Mesodermal cell (in vitro differentiated cells): ENCODE measurements around the gene FNTB.
"Not testable (repeated sequence)": the region's sequence is repeated elsewhere in the genome, so short reads cannot be mapped to it uniquely, and the experiment has no call there.

ENCODE experiments used
- H3K27ac ChIP-seq: 2 replicates; pipeline ENCODE4 v1.7.0; 2013; ENCODE audit warnings: mild to moderate bottlenecking, low read depth, low read length, moderate library complexity; ENCODE audit not compliant: severe bottlenecking
- H3K36me3 ChIP-seq: 2 replicates; pipeline ENCODE4 v1.7.1; 2013; ENCODE audit warnings: mild to moderate bottlenecking, low read length, moderate library complexity; ENCODE audit not compliant: control insufficient read depth, insufficient read depth
- H3K4me1 ChIP-seq: one replicate; pipeline ENCODE4 v1.7.1; 2013; ENCODE audit warnings: mild to moderate bottlenecking, low read length; ENCODE audit not compliant: insufficient read depth, control insufficient read depth, poor library complexity, severe bottlenecking
- H3K4me3 ChIP-seq: 2 replicates; pipeline ENCODE4 v1.7.0; 2013; ENCODE audit warnings: low read length, control low read depth, mild to moderate bottlenecking; ENCODE audit not compliant: insufficient read depth, poor library complexity, severe bottlenecking; ENCODE audit errors: extremely low read depth
- H3K9me3 ChIP-seq: 2 replicates; pipeline ENCODE4 v1.7.1; 2013; ENCODE audit warnings: mild to moderate bottlenecking, low read length, moderate library complexity; ENCODE audit not compliant: control insufficient read depth
- WGBS, 2 experiments: methylation state at CpG; one replicate each; pipeline ENCODE4 v1.1.5; 2013; ENCODE audit warnings: missing lambda C conversion rate in 2 of 2; ENCODE audit not compliant: insufficient coverage in 2 of 2; 5-methylcytosine and 5-hydroxymethylcytosine counted together

Gene FNTB

DNA sequence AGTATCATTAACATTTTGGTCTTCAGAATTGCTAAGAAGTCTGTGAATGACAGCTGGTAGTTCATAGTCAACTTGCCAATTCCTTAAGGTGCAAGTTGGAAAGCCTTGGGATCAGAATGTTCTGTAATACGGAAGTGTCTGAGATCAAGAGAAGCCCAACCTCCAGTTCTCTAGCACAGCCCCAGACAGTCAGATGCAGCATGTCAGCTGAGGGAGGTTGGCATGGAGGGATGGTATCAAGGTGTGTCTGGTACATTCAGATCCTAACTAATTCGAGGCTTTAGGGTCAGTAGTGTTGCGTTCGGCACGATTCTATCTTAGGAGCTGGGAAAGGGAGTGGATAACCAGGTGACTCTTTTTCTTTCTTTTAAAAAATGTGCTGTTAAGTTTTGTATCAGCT is 38.3 kb downstream of the FNTB start:
- Histone ChIP-seq H3K36me3 (peaks cover 15% of the 10 kb centered on the region), H3K4me1 (no peaks in the 10 kb centered on the region), H3K4me3 (no peak overlapping the region), H3K27ac (no peak overlapping the region), H3K9me3 (no peaks in the 10 kb centered on the region)
- 95% methylated on average over 5 of the region's 5 CpGs for WGBS, 2 experiments

DNA sequence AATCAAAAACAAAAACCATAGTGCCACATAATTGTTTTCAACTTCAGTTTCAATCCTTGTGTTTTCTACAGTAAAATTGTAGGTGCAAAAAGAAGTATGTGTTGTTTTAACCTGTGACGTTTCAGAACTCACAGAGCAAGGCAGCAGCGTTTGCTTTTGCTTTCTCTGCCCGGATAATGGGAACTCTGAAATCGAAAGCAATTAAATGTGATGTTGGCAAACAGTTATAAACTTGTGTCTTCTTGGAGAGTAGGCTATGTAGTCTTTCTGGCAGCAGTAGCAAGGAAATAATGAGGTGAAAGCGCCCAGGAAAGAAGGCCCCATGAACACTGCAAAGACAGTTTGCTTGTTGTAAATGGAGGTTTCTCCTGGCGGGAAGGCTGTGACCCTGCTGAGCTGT is 39.1 kb downstream of the FNTB start:
- Histone ChIP-seq H3K36me3 (peaks cover 20% of the 10 kb centered on the region), H3K4me3 (no peak overlapping the region), H3K4me1 (no peaks in the 10 kb centered on the region), H3K9me3 (no peaks in the 10 kb centered on the region), H3K27ac (no peak overlapping the region)
- 95 to 96% methylated on average over 5 to 6 of the region's 6 CpGs for WGBS, 2 experiments

DNA sequence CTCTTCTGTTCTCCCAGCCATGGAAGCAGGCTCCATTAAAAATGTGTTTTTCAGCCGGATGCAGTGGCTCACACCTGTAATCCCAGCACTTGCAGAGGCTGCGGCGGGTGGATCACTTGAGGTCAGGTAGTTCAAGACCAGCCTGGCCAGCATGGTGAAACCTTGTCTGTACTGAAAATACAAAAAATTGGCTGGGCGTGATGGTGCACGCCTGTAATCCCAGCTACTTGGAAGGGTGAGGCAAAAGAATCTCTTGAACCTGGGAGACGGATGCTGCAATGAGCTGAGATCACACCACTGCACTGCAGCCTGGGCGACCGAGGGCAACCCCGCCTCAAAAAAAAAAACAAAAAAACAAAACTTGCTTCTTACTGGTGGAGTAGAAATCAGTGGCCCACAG is 39.8 kb downstream of the FNTB start:
- 88 to 90% methylated on average over 3 to 5 of the region's 9 CpGs for WGBS, 2 experiments
- no peaks in the 10 kb centered on the region for H3K4me1 ChIP-seq
- H3K27ac ChIP-seq, result no peak overlapping the region
- no peaks in the 10 kb centered on the region for H3K9me3 ChIP-seq
- no peak overlapping the region for H3K4me3 ChIP-seq
- H3K36me3 ChIP-seq, result peaks cover 21% of the 10 kb centered on the region

DNA sequence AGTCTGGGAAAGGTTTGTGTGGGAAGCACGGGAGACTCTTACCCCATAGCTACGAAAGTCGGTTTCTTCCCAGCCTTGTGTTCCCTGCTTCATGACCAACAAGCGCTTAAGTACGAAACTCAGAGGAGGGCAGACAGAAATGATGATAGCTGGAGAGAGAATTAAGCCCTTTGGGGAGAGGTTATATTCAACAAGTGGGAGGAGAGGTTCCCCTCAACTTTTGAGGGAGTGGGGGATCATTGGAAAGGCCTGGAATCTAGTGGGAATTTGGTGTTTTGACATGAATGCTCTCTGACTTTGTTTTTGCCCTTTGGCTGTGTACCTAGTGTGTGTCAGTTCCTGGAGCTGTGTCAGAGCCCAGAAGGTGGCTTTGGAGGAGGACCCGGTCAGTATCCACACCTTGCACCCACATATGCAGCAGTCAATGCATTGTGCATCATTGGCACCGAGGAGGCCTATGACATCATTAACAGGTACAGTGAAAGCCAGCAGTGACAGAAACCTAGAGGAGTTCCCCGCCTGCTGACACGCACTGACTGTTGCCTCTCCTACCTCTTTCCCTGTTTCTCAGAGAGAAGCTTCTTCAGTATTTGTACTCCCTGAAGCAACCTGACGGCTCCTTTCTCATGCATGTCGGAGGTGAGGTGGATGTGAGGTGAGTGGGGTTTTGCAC is 40.6 kb downstream of the FNTB start:
- H3K4me3 ChIP-seq, result no peak overlapping the region
- no peaks in the 10 kb centered on the region for H3K9me3 ChIP-seq
- WGBS, 2 experiments, result 95 to 96% methylated on average over 5 to 7 of the region's 11 CpGs
- H3K27ac ChIP-seq, result no peak overlapping the region
- H3K4me1 ChIP-seq, result no peaks in the 10 kb centered on the region
- H3K36me3 ChIP-seq, result peaks cover 24% of the 10 kb centered on the region

DNA sequence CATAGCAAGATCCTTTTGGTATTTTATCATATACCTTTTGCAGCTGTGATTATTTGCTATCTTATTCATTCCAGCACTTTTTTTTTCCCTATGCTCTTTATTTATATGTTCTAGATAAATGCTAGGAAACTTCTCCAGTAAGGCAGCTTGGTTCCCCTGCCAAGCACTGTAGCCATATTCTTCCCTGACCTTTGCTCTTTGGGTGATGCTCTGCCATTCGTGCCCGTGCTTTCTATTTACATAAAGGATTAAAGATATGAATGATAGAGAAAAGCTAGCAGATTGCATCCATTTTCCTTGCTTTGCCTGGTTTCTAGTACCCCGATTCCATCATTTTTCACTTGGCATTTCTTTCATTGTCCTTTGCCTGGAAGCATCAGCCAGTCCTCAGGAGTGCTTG is 42.2 kb downstream of the FNTB start:
- H3K4me3 ChIP-seq, result no peak overlapping the region
- no peaks in the 10 kb centered on the region for H3K9me3 ChIP-seq
- 100% methylated on average over 2 of the region's 3 CpGs; no CpG with 5 or more reads in 1 of the 2 experiments for WGBS, 2 experiments
- peaks cover 31% of the 10 kb centered on the region for H3K36me3 ChIP-seq
- no peaks in the 10 kb centered on the region for H3K4me1 ChIP-seq
- no peak overlapping the region for H3K27ac ChIP-seq

DNA sequence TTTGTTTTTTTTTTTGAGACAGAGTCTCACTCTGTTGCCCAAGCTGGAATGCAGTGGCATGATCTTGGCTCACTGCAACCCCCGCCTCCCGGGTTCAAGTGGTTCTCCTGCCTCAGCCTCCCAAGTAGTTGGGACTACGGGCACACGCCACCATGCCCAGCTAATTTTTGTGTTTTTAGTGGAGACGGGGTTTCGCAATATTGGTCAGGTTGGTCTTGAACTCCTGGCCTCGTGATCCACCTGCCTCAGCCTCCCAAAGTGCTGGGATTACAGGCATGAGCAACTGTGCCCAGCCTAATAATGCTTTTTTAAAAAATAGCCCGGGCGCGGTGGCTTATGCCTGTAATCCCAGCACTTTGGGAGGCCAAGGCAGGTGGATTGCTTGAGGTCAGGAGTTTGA is 44.6 kb downstream of the FNTB start:
- H3K36me3 ChIP-seq, result peaks cover 41% of the 10 kb centered on the region
- H3K4me3 ChIP-seq, H3K4me1 ChIP-seq, H3K27ac ChIP-seq, H3K9me3 ChIP-seq: not testable (repeated sequence)
- WGBS, 2 experiments, result 89 to 95% methylated on average over 10 of the region's 10 CpGs

DNA sequence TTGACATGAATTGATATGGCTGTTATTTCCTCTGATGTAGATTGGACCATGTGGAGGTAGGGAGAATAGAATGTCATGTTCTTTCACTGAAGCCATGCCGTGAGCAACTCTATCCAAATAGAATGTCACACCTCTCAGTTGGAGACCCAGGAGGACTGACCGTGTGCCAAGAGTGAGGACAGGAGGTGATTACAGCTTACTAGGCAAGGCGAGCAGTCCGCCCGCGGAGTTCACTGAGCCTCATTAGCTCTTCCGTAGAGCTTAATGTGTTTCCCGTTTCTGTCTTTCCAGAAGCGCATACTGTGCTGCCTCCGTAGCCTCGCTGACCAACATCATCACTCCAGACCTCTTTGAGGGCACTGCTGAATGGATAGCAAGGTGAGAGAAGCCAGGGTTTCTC is 45.6 kb downstream of the FNTB start:
- Histone ChIP-seq H3K4me3 (no peak overlapping the region), H3K4me1 (no peaks in the 10 kb centered on the region), H3K36me3 (peaks cover 38% of the 10 kb centered on the region), H3K9me3 (no peaks in the 10 kb centered on the region), H3K27ac (no peak overlapping the region)
- WGBS, 2 experiments, result 96 to 98% methylated on average over 10 to 11 of the region's 11 CpGs

DNA sequence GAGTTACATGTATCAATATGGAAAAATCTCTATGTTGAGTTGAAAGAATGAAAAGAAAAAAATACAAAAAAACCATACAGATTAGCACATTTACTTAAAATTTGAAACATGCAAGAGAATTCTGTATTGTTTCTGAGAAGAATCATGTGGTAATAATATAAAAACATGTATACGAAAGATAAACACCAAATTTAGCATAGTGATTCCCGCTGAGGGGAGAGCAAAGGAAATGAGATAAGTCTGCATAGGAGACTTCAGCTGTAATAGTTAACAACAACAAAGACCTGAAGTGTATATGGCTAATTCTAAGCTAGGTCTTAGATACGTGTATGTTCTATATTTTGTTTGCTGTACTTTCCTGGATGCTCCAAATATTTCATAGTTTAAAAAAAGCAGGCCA is 46.5 kb downstream of the FNTB start:
- Histone ChIP-seq H3K27ac (no peak overlapping the region), H3K4me1 (no peaks in the 10 kb centered on the region), H3K9me3 (no peaks in the 10 kb centered on the region), H3K4me3 (no peak overlapping the region), H3K36me3 (peaks cover 33% of the 10 kb centered on the region)
- no CpG with 5 or more reads among the region's 3 CpGs for WGBS, 2 experiments

DNA sequence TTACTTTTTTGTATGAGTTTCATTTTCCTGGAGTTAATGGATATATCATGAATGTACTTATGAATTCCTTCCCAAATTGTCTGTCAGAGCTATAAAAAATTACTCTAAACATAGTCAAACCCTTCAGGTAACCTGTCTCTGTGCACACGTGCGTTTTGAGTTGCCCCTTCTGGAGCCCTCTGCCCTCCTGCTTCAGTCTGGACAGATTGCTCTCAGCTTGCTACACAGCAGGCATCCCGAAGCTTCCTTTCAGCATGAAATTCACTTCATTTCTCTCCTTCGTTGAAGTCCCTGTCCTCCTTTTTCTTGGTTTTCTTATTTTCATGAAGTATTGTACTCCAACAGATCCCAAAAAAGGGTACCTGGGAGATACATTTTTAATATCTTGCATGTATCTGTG is 47.3 kb downstream of the FNTB start:
- WGBS, 2 experiments, result 94 to 100% methylated on average over 2 to 3 of the region's 4 CpGs
- Histone ChIP-seq H3K4me1 (peaks cover 4% of the 10 kb centered on the region), H3K4me3 (no peak overlapping the region), H3K27ac (no peak overlapping the region), H3K36me3 (peaks cover 33% of the 10 kb centered on the region), H3K9me3 (no peaks in the 10 kb centered on the region)

DNA sequence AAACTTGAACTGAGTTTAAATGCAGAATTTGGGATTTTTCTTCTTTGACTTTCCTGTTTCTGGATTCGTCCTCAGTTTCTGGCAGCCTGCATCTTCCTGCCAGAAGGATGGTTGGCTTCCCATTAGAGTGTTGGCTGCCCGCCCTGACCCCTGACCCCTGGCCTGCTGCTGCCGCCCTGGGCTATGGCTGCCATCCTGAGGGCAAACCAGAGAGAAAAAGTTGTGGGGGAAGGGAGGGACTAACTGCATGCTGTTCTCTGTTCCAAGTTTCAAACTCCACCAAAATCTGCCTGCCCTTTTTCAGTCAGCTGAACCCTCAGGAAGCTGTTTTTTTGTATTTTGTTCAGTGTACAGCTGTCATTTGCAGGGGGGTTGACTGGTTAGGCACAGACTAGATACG is 48.4 kb downstream of the FNTB start:
- Histone ChIP-seq H3K9me3 (no peaks in the 10 kb centered on the region), H3K4me3 (no peak overlapping the region), H3K4me1 (peaks cover 5% of the 10 kb centered on the region), H3K27ac (no peak overlapping the region), H3K36me3 (peaks cover 26% of the 10 kb centered on the region)
- 92 to 100% methylated on average over 2 to 3 of the region's 4 CpGs for WGBS, 2 experiments

DNA sequence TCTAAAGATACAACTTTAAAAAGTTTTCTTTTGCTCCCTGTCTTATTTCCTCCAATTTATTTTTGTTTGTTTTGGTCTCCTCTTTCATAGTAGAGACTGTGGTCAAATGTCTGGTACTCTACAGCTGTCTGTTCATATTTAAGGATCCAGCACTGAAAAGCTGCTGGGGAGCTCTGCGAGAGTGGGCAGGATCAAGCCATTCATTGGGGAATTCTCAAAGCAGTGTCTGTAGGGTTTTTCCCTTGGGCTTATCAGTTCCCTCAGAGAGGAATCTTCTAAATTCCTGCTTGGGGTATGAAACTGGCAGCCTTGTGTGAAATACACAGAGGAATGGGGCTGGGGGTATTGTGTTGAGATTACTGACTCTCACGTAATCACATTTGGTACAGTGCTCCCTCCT is 52.3 kb downstream of the FNTB start:
- H3K9me3 ChIP-seq, result no peaks in the 10 kb centered on the region
- H3K27ac ChIP-seq, result peak overlapping the region; percentile 32
- no peak overlapping the region for H3K4me3 ChIP-seq
- peaks cover 5% of the 10 kb centered on the region for H3K4me1 ChIP-seq
- peaks cover 36% of the 10 kb centered on the region for H3K36me3 ChIP-seq
- WGBS, 2 experiments, result 88 to 100% methylated on average over 1 of the region's 2 CpGs
